Muscle layer of colon (tissue), 2 donors: Measurements from ENCODE around the gene TAPBP.

Source experiments
- H3K27ac ChIP-seq: one replicate; pipeline ENCODE4 v1.7.0; 2013; ENCODE audit warnings: low read depth, mild to moderate bottlenecking, low read length, moderate library complexity
- H3K27me3 ChIP-seq, 2 donors: one replicate each; pipeline ENCODE4 v1.7.0; 2013; ENCODE audit warnings: low read length in 2 of 2, mild to moderate bottlenecking in 2 of 2; ENCODE audit not compliant: insufficient read depth in 2 of 2, control insufficient read depth in 1 of 2
- H3K36me3 ChIP-seq: one replicate; pipeline ENCODE4 v1.7.0; 2013; ENCODE audit warnings: mild to moderate bottlenecking, low read length; ENCODE audit not compliant: insufficient read depth
- H3K4me1 ChIP-seq: one replicate; pipeline ENCODE4 v1.7.0; 2013; ENCODE audit warnings: mild to moderate bottlenecking, low read length; ENCODE audit not compliant: insufficient read depth
- H3K4me3 ChIP-seq, 2 donors: one replicate each; pipeline ENCODE4 v1.7.0; 2013; ENCODE audit warnings: low read length in 2 of 2, low read depth in 1 of 2, mild to moderate bottlenecking in 1 of 2, moderate library complexity in 1 of 2
- H3K9ac ChIP-seq: one replicate; pipeline ENCODE4 v1.7.0; 2013; ENCODE audit warnings: low read length
- H3K9me3 ChIP-seq: one replicate; pipeline ENCODE4 v1.7.0; 2013; ENCODE audit warnings: mild to moderate bottlenecking, low read length
- donor health status: abdominal sarcoma.
- donor health status: Adenocarcinoma of cecum.

The TAPBP gene

DNA sequence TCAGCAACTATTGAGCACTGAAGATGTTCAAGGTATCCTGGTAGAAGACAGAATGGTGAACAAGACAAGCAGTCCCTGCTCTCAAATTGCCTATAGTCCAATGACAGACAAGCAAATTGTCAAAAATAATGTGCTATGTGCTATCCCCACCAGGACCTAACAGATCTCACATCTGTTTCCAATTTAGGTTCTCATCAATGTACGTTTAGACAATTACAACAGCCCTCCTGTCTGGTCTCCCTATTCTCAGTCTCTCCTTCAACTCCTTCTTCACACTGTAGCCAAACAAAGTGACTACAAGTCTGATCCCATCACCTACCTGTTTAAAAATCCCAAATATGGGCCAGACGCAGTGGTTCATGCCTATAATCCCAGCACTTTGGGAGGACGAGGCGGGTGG lies 7.5 kb downstream of the TAPBP start:
- no peak overlapping the region for H3K9ac ChIP-seq
- H3K9me3 ChIP-seq = no peaks in the 10 kb centered on the region
- H3K4me1 ChIP-seq = no peaks in the 10 kb centered on the region
- H3K36me3 ChIP-seq = peaks cover 31% of the 10 kb centered on the region
- H3K27me3 ChIP-seq = no peaks in the 10 kb centered on the region
- H3K4me3 ChIP-seq = no peak overlapping the region
- no peak overlapping the region for H3K27ac ChIP-seq

DNA sequence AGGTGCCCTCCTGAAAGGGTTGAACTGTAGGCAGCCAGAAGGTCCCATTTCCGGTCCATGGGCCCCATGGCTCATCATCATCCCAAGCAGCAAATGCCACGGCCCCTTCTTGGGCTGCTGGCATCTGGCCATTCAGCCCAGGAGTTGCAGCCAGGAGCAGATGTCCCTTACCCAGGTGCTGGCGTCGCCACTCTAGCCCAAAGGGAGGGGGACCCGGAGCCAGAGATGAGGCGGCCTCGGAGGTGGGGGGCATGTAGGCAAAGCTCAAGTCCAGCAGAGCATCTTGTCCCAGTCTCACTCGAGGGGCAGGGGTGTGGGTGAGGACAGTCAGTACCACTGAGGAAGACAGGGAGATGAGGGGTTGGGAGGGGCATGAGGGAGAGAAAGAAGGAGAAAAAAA lies 8.8 kb downstream of the TAPBP start:
- peaks cover 31% of the 10 kb centered on the region for H3K36me3 ChIP-seq
- H3K27ac ChIP-seq = no peak overlapping the region

DNA sequence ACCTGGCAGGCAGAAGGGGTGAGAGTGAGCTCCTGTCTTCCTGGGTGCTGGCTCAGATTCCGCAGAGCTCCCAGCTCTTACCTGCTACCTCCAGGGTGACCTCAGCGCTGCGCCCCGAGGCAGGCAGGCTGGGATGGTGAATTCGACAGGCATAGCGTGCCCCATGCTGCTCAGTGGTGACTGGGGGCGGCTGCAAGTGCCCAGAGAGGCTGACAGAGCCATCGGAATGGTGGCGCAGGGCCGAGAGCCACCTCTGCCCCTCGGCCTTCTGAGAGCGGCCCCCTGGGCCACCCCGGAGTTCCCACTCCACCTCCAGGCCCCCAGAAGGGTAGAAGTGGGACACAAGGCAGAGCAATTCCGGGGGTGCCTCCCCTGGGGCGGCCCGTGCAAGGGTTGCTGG lies 9.7 kb downstream of the TAPBP start:
- Histone ChIP-seq H3K4me3 (no peak overlapping the region), H3K27me3 (no peaks in the 10 kb centered on the region), H3K9ac (no peak overlapping the region), H3K4me1 (peaks cover 7% of the 10 kb centered on the region), H3K36me3 (peaks cover 31% of the 10 kb centered on the region), H3K9me3 (no peaks in the 10 kb centered on the region), H3K27ac (no peak overlapping the region)

More for the DNA sequence above, 8.8 kb downstream of the TAPBP start:
- Histone ChIP-seq H3K4me1 (peaks cover 5% of the 10 kb centered on the region), H3K9me3 (no peaks in the 10 kb centered on the region), H3K27me3 (no peaks in the 10 kb centered on the region), H3K9ac (no peak overlapping the region), H3K4me3 (no peak overlapping the region)

DNA sequence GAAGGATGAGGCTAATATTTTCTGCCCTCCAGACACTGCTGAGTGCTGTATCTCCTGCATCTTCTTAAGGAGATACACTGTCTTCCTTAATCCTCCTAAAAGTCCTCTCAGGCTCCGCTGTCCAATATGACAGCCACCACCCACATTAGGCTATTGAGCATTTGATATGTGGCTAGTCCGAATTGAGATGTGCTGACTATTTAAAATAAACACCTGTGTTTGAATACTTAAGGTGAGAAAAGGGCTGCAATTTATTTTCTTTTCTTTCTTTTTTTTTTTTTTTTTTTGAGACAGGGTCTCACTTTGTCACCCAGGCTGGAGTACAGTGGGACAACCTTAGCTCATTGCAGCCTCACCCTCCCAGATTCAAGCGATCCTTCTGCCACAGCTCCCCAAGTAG lies 12.0 kb downstream of the TAPBP start:
- H3K36me3 ChIP-seq = peaks cover 31% of the 10 kb centered on the region
- H3K4me3 ChIP-seq = no peak overlapping the region
- H3K27ac ChIP-seq = no peak overlapping the region

DNA sequence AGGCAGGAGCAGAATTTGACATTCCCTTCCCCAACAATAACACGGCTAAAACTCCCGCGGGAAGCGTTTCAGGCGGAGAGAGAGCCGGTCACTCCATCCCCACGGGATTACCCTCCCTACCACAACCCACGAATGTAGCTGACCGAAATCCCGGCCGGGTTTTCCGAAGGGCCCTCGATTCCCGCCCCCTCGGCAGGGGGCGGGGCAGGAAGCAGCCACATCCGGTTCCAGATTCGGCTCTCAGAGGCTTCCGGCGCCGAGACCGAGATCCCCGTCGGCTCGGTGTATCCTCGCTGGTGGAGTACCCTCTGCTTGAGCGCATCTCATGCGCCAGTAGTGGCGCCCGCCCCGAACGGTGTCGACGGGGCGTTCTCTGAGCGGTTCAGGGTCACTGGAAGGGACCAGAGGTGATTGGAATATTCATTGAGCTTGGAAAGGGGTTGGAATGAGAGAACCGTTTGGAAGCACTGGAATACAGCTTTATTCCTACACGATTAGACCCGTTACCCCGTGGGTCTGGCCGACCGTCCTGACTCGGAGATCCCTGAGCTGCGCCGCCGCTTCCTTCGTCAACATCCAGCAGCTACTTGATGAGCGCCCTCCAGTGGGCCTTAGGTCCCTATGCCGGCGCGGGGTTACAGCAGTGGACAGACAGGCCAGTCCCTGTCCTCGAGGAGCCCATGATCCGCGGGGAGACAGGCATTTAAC lies 14.5 kb downstream of the TAPBP start:
- H3K9me3 ChIP-seq = no peaks in the 10 kb centered on the region
- H3K4me1 ChIP-seq = peaks cover 18% of the 10 kb centered on the region
- peak overlapping the region; percentile 86 to 96 for H3K4me3 ChIP-seq
- H3K27ac ChIP-seq = peak overlapping the region; percentile 98
- H3K36me3 ChIP-seq = peaks cover 25% of the 10 kb centered on the region
- no peaks in the 10 kb centered on the region for H3K27me3 ChIP-seq
- H3K9ac ChIP-seq = peak overlapping the region; percentile 97

More for the DNA sequence above, 12.0 kb downstream of the TAPBP start:
- Histone ChIP-seq H3K9ac (no peak overlapping the region), H3K9me3 (no peaks in the 10 kb centered on the region), H3K27me3 (no peaks in the 10 kb centered on the region), H3K4me1 (peaks cover 14% of the 10 kb centered on the region)

DNA sequence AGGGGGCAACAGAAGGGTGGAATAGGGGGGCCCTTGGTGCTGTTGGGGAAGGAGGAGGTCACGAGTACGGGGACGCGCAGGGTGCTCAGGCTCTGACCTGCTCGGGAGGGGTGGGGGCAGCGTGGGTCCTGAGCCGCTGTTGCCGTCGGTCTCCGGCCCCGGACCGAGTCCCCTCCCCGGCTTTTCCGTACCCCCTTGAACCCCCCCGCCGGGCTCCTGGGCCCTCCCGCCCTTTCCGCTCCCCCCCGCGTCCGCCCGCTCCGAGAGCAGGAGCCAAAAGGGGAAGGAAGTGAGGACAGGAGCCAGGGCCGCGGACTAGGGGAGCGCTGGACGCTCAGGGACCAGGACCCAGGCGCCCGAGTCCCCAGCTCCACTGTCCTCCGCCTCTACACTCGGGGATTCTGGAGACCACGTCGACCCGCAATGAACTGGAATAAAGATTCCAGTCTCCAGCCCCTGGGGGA lies 15.1 kb downstream of the TAPBP start, which contains the start of gene RGL2:
Gene RGL2 (minus strand): TSS at position 170 of the 464 bp plus-strand sequence. CDS start 332 bp downstream, outside the sequence.
- Histone ChIP-seq H3K9me3 (no peaks in the 10 kb centered on the region), H3K36me3 (peaks cover 24% of the 10 kb centered on the region), H3K9ac (peak within 1 kb of the TSS; percentile 97), H3K4me1 (peaks cover 18% of the 10 kb centered on the region), H3K4me3 (peak within 1 kb of the TSS; percentile 86 to 96), H3K27ac (peak within 1 kb of the TSS; percentile 98), H3K27me3 (no peaks in the 10 kb centered on the region)

DNA sequence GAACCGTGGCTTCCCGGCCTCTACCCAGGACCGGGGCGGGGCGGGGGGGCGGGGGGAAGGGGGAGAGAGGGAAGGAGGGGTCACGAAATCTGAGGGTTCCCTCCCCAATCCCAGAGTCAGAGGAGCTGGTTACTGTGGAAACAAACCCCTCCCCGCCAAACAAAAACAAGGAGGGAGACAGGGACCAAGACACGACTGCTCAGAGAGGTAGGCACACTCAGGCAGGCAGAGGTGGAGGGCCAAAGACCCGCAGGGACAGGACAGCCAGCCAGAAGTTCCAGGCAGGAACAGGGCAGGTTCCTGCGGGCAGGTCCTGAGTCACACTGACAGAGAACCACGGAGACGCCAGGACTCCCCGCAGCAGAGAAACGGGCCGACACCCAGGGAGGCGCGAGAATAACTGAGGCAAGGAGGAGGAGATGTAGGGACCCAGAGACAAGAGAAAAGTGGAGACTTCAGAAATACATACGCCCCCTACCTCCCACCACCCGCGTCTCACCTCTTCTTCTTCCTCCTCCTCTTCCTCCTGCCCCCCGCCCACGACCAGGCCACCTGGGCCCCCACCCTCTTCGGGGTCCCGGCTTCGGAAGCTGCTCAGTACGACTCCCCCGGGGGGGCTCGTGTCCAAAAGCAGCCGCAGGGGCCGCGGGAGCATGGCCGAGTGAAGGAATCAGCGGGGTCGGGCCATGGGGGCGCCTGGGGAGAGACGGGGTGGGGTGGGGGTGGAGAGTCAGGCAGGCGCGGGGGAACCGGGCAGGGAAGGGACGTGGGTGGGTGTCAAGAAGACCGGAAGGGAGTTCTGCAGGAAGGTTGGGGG lies 15.7 kb downstream of the TAPBP start:
- H3K4me1 ChIP-seq = peaks cover 18% of the 10 kb centered on the region
- no peaks in the 10 kb centered on the region for H3K27me3 ChIP-seq
- no peaks in the 10 kb centered on the region for H3K9me3 ChIP-seq
- peaks cover 28% of the 10 kb centered on the region for H3K36me3 ChIP-seq
- peak overlapping the region; percentile 98 for H3K27ac ChIP-seq
- H3K9ac ChIP-seq = peak overlapping the region; percentile 76
- peak overlapping the region; percentile 86 to 96 for H3K4me3 ChIP-seq

DNA sequence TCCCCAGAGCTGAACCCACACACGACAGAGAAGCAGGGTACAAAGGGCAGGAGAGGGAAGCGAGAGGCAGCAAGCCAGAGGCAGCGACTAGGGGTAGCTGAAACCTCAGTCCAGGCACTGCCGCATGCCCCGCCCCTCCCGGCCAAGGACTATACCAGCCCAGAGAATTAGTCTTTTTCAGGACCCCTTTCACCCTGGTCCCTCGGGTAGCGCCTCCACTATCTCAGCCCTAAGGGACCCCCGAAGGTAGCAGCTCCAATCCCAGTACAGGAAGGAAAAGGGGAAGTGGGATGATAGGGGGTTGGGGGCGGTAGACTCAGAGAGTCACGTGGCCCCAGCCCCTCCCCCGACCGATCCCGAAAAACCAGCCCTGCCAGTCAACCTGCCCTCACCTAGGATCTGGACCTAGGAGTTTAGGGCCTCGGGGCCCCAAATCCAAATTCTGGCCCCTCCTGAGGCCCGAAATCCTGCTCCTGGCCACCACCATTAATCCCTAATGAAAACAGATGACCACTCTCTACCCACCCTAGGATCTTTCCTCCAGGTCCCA lies 16.4 kb downstream of the TAPBP start:
- Histone ChIP-seq H3K4me3 (peak overlapping the region; percentile 24 to 63), H3K27me3 (no peaks in the 10 kb centered on the region), H3K9ac (peak overlapping the region; percentile 27), H3K4me1 (peaks cover 18% of the 10 kb centered on the region), H3K27ac (peak overlapping the region; percentile 75), H3K9me3 (no peaks in the 10 kb centered on the region), H3K36me3 (peaks cover 35% of the 10 kb centered on the region)

DNA sequence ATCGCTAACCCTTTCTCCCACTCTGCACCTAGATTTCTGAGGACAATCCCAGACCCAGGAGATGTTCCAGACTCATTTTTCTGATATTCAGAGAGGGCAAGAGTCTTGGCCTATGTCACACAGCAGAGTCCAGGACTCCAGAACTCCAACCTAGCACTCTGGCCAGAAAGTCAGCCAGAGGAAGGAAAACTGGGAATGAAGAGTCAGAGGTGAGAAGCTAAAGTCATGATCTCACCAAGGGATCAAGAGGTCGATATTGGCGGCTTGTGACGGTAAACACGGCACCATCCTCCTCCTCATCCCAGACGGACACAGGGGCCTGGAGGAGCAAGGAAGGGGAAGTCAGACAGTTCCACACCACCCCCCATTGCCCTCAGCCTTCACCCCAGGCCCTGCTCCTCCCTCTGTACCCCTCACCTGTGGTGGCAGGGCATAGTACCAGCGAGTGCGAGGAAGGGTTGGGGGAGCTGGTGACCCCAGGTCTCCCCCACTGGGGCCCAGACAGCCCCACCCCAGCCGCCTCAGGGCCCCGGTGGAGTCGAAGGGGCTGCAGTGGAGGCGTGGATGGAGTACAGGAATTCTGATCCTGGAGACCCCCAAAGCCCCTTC lies 17.0 kb downstream of the TAPBP start:
- Histone ChIP-seq H3K27ac (peak overlapping the region; percentile 75), H3K4me3 (peak overlapping the region; percentile 24 to 63), H3K9ac (peak overlapping the region; percentile 27), H3K4me1 (peaks cover 18% of the 10 kb centered on the region), H3K9me3 (no peaks in the 10 kb centered on the region), H3K36me3 (peaks cover 40% of the 10 kb centered on the region), H3K27me3 (no peaks in the 10 kb centered on the region)

DNA sequence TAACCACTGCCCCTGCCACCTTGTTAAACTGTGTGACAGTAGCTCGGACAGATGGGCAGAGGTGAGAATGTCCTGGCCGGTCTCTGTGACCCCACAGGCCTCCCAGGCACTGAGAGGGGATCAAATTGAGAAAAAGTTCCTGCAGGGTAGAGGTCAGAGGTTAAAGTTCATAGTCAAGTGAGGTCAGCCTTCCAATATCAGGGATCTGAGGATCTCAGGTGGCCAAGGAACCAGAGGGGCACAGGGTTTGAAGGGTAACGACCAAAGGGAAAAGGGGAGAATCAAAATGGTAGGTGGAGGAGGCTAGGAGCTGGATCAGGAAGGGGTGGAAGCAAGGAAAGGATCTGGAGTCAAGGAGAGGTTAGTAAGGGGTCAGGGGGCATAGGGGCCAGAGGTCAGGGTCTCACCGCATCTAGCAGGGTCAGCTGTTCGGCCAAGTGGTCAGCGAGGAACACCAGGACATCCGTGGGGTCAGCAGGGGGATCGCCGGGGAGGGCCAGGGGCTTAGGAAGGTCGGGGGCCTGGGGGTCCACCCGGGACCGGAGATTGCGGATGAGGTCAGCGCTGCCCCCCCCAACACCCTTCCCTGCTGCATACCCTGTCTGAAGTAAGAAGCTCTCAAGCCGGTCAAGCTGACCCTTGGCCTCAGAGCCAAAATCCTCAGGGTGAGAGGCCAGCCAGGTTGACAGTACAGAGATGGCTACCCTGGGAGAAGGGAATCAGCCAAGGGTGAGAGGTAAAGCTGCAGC lies 18.1 kb downstream of the TAPBP start:
- Histone ChIP-seq H3K9ac (no peak overlapping the region), H3K27me3 (no peaks in the 10 kb centered on the region), H3K4me3 (no peak overlapping the region), H3K9me3 (no peaks in the 10 kb centered on the region), H3K36me3 (peaks cover 49% of the 10 kb centered on the region), H3K27ac (no peak overlapping the region), H3K4me1 (peaks cover 18% of the 10 kb centered on the region)
